ENCODE data around the gene SLC35F3. TPM values are rescaled to one million over a fixed set of nuclear protein-coding genes. Genes with fewer than 3 reads are reported as not detected.

SLC35F3 gene
- total RNA-seq, 1 experiment from 2014 or later: 22.7 TPM

- no TSS peak for BruUV-seq (replicated peaks)
- TF ChIP-seq, protein P1, sequence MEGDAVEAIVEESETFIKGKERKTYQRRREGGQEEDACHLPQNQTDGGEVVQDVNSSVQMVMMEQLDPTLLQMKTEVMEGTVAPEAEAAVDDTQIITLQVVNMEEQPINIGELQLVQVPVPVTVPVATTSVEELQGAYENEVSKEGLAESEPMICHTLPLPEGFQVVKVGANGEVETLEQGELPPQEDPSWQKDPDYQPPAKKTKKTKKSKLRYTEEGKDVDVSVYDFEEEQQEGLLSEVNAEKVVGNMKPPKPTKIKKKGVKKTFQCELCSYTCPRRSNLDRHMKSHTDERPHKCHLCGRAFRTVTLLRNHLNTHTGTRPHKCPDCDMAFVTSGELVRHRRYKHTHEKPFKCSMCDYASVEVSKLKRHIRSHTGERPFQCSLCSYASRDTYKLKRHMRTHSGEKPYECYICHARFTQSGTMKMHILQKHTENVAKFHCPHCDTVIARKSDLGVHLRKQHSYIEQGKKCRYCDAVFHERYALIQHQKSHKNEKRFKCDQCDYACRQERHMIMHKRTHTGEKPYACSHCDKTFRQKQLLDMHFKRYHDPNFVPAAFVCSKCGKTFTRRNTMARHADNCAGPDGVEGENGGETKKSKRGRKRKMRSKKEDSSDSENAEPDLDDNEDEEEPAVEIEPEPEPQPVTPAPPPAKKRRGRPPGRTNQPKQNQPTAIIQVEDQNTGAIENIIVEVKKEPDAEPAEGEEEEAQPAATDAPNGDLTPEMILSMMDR (conservative IDR thresholded peaks at IDR 0.05; ENCODE audit: low read depth, low read length): no peak
- no peak for TF ChIP-seq EZH2 (IDR thresholded peaks at IDR 0.05; ENCODE audit: borderline replicate concordance, low read depth, low read length, poor library complexity, severe bottlenecking)
- no peak for DNase-seq (ENCODE audit: low spot score)
- intact Hi-C loops (cut with micrococcal nuclease; ENCODE audit: unreplicated experiment): no loop called here
- ChIA-PET POLR2A (ENCODE audit: low non-redundant PET) (no interaction called here), CTCF (no interaction called here)
- H3K27ac ChIP-seq (ENCODE audit: low read depth, low read length, poor library complexity, severe bottlenecking): no peak overlapping the region
- no peaks in the 10 kb centered on the region for H3K36me3 ChIP-seq (ENCODE audit: insufficient read depth, low read length, poor library complexity, severe bottlenecking)
- H3K27me3 ChIP-seq (replicated peaks; ENCODE audit: insufficient read depth, low read depth, low read length, poor library complexity): no peaks in the 10 kb centered on the region
- H3K4me1 ChIP-seq (ENCODE audit: insufficient read depth, low read length, poor library complexity, severe bottlenecking): peaks cover 23% of the 10 kb centered on the region
- no peak overlapping the region for H3K4me3 ChIP-seq (ENCODE audit: low read depth, low read length, poor library complexity, severe bottlenecking)
- H3K9me3 ChIP-seq (ENCODE audit: low read depth, low read length, poor library complexity, severe bottlenecking): no peaks in the 10 kb centered on the region
These were observed 361.4 kb downstream of the SLC35F3 start for GRCh38 chr1:234265861-234266260.

DNA sequence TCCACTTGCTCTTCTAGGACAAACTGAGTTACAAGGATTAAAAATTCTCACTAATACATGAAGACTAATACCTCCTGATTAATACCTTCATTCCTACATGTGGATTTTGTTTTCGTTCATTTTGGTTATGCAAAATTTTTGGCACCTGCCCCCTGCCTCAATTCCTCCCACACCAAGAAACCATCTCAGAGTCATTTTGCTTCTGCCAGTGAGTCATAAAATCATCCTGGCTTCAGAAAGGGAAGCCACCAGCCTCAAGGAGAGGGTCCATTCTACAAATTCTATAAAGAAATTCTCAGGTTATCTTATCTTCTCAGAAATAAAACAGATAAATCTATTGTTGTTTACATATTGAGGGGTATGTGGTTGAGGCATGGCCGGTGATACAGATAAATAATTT, 365.6 kb downstream of the SLC35F3 start:
- Histone ChIP-seq H3K4me1 (ENCODE audit: insufficient read depth, low read length, poor library complexity, severe bottlenecking) (peaks cover 19% of the 10 kb centered on the region), H3K27ac (ENCODE audit: low read depth, low read length, poor library complexity, severe bottlenecking) (no peak overlapping the region), H3K4me3 (ENCODE audit: low read depth, low read length, poor library complexity, severe bottlenecking) (no peak overlapping the region), H3K9me3 (ENCODE audit: low read depth, low read length, poor library complexity, severe bottlenecking) (no peaks in the 10 kb centered on the region), H3K36me3 (ENCODE audit: insufficient read depth, low read length, poor library complexity, severe bottlenecking) (no peaks in the 10 kb centered on the region), H3K27me3 (replicated peaks; ENCODE audit: insufficient read depth, low read depth, low read length, poor library complexity) (no peaks in the 10 kb centered on the region)
- BruUV-seq (replicated peaks): no TSS peak
- no peak for TF ChIP-seq EZH2 (IDR thresholded peaks at IDR 0.05; ENCODE audit: borderline replicate concordance, low read depth, low read length, poor library complexity, severe bottlenecking)
- TF ChIP-seq, protein P1 (conservative IDR thresholded peaks at IDR 0.05; ENCODE audit: low read depth, low read length): no peak
- intact Hi-C loops (cut with micrococcal nuclease; ENCODE audit: unreplicated experiment): no loop called here
- CTCF ChIA-PET: no interaction called here
- DNase-seq (ENCODE audit: low spot score): no peak
- POLR2A ChIA-PET (ENCODE audit: low non-redundant PET): no interaction called here

GRCh38 chr1:234270581-234271242, 366.2 kb downstream of the SLC35F3 start:
- ChIA-PET CTCF (interaction anchor here (1.0 kb wide), 1 partner anchor 58 kb away, joined by 3 read pairs; no protein-coding TSS in a partner anchor), POLR2A (ENCODE audit: low non-redundant PET) (no interaction called here)
- peak overlapping the region; percentile 9 for H3K4me3 ChIP-seq (ENCODE audit: low read depth, low read length, poor library complexity, severe bottlenecking)
- peak overlapping the region; percentile 60 for H3K27ac ChIP-seq (ENCODE audit: low read depth, low read length, poor library complexity, severe bottlenecking)
- no TSS peak for BruUV-seq (replicated peaks)
- no peaks in the 10 kb centered on the region for H3K36me3 ChIP-seq (ENCODE audit: insufficient read depth, low read length, poor library complexity, severe bottlenecking)
- intact Hi-C loops (cut with micrococcal nuclease; ENCODE audit: unreplicated experiment): no loop called here
- peaks cover 19% of the 10 kb centered on the region for H3K4me1 ChIP-seq (ENCODE audit: insufficient read depth, low read length, poor library complexity, severe bottlenecking)
- peak; percentile 80 for DNase-seq (ENCODE audit: low spot score)
- TF ChIP-seq EZH2 (IDR thresholded peaks at IDR 0.05; ENCODE audit: borderline replicate concordance, low read depth, low read length, poor library complexity, severe bottlenecking): no peak
- TF ChIP-seq, protein P1 (conservative IDR thresholded peaks at IDR 0.05; ENCODE audit: low read depth, low read length): no peak
- no peaks in the 10 kb centered on the region for H3K27me3 ChIP-seq (replicated peaks; ENCODE audit: insufficient read depth, low read depth, low read length, poor library complexity)
- no peaks in the 10 kb centered on the region for H3K9me3 ChIP-seq (ENCODE audit: low read depth, low read length, poor library complexity, severe bottlenecking)
